Stimulated activated naive CD4-positive, alpha-beta T cell treated with Interleukin-2 at 50 U/mL for 16 hours (primary cell): Measurements from ENCODE around the gene NEK2.
"Not testable (repeated sequence)": the region's sequence is repeated elsewhere in the genome, so short reads cannot be mapped to it uniquely, and the experiment has no call there.

Experiments
- DNase-seq: peaks from one replicate; lab custom pipeline; 2025; lab: John Stamatoyannopoulos, UW

The NEK2 gene

DNA sequence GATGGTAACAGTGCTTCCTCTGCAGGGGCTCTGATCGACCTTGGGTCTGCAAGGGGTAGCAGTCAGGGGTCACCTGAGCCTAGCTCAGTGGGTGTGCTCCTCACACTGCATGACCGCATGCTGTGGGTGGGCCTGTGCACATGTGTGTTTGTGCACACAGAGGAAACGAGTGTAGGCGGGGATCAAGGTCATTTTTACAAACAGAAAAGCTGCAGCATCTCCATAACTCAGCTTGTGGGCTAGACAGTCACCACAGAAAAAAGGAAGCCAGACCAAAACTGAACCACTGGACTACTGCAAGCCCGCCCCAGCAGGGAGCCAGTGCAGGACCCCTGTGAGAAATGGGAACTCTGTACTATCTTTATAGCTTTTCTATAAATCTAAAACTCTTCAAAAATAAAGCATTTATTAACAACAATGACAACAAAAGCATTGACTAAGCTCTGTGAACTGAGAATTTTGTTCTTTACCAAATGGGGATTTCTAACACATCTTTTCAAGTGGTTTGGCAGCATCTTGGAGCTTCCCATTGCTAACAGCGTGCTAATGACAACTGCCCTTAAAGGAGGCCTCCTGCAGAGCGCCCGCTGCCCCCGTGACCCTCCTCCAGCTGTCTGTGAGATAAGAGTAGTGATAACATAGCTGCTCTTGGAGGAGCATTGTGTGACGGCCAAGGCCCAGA is 19.9 kb upstream of the NEK2 start:
- no peak for DNase-seq

- not testable (repeated sequence) for DNase-seq
These were observed 18.5 kb upstream of the NEK2 start for GRCh38 chr1:211693911-211694310.

- DNase-seq = no peak
These were observed 13.0 kb upstream of the NEK2 start for GRCh38 chr1:211688421-211688820.

- no peak for DNase-seq
These were observed 12.2 kb upstream of the NEK2 start for GRCh38 chr1:211687462-211688215.

DNA sequence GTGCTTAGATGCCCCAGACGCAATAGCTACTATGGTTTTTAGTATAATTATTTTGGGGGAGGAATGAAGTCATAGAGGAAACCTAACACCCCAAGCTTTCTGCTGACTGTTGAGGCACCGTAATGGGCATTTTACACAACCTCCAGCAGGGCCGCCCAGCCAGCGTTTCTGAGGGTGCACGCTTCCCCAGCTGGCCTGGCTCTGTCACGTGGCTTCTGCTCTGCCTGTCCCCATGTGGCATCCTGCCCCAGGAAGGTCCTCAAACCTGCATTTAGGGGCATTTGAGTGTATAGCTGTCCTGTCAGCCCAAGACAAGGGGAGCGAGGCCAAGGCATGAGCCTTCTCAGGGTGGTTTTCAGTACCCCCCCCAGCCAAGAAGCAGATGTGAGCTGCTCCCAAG is 10.4 kb upstream of the NEK2 start:
- no peak for DNase-seq

DNA sequence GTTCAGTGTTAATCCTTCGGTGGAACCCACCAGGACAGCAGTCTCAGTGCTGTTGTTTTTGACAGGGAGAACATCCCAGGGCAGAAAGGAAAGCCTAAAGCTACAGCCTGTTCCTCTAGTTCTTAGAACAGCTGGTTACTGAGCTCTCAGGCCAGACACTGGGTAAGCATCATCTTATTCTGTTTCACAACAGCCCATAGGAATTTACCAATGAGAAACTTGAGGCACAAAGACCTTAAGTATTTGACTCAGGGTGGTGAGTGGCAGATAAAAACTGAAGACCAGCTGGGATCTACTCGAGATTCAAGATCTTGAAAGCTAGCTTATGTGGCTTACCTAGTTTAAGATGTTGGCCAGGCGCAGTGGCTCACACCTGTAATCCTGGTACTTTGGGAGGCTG is 9.4 kb upstream of the NEK2 start:
- DNase-seq = no peak

- DNase-seq = no peak
These were observed 8.9 kb upstream of the NEK2 start for GRCh38 chr1:211684331-211684730.

DNA sequence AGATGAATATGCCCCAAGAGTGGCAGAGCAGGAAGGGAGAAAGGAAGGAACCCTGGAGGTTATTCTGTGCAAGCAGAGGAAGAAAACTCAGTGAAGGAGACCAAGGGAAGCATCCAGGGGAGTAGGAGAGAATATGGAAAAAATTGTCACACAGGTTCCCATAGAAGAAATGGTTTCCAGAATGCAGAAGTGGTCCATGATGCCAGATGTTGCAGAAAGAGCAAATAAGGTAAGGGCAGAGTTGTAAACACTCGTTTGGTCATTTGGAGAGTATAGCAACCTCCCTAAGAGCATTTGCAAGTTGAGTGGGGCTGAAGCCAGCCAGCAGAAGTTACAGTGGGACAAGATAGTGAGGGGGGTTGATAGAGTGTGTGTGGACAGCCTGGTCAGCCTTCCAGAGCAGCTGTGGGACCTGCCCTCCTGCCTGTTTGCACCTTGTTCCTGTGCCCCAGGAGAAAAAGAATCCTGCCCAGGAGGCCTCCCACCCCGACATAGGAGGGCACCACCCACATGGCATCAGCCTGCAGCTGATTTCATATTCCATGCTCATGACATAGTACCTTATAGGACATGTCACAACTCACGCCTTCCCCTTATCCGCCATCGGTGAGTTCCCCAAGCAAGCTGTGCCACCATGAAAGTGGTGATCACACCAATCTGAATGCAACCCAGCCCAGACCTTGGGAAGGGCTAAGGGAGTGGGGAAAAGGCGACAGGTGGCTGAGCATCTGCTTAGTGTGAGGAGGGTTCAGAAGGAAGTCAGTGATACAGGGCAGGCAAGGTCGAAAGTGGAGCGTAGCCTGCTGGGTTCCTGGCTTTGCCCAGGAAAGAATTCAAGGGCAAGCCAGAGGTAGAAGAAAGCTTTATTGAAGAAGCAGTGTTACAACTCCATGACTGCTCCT is 8.2 kb upstream of the NEK2 start:
- DNase-seq = no peak

GRCh38 chr1:211682186-211682585 is 6.8 kb upstream of the NEK2 start:
- not testable (repeated sequence) for DNase-seq

DNA sequence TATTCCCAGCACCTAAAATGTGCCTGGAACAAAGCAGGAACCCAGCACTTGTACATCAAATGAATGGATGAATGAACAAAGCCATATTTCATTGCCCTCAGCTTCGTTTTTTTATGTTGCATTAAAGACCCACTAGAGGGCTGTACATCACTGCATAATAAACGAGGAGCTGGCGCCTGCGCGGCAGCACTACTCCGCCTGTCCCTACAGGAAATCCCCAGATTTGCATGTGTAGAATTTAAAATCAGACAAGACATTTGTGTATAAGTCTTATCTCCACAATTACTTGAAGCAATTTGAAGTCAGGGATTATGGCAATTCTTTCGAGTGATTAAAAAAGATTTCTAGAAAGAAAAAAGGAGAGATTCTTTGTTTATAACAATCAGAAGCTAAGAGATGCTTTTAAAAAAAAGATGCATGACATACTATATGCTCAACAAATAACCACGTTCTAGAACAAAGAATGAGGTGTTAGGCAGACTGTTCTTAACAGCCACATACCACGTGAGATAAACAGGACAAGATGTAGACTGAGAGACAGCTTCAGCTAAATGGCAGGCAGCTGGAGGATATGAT is 5.4 kb upstream of the NEK2 start:
- DNase-seq = peak; percentile 72

- DNase-seq = no peak
These were observed 2.2 kb upstream of the NEK2 start for GRCh38 chr1:211677659-211678058.

GRCh38 chr1:211676761-211677160 is 1.3 kb upstream of the NEK2 start:
- DNase-seq = no peak

DNA sequence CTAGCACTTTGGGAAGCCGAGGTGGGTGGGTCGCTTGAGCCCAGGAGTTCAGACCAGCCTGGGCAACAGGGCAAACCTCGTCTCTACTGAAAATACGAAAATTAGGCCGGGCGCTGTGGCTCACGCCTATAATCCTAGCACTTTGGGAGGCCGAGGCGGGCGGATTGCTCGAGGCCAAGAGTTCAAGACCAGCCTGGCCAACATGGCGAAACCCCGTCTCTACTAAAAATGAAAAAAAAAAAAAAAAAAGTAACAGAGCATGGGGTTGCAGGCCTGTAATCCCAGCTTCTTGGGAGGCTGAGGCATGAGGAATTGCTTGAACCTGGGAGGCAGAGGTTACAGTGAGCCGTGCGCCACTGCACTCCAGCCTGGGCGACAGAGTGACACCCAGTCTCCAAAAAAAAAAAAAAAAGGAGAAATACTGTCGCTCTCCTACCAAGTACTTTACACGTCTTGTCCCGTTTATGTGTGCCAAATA is 724 bp upstream of the NEK2 start:
- no peak for DNase-seq

DNA sequence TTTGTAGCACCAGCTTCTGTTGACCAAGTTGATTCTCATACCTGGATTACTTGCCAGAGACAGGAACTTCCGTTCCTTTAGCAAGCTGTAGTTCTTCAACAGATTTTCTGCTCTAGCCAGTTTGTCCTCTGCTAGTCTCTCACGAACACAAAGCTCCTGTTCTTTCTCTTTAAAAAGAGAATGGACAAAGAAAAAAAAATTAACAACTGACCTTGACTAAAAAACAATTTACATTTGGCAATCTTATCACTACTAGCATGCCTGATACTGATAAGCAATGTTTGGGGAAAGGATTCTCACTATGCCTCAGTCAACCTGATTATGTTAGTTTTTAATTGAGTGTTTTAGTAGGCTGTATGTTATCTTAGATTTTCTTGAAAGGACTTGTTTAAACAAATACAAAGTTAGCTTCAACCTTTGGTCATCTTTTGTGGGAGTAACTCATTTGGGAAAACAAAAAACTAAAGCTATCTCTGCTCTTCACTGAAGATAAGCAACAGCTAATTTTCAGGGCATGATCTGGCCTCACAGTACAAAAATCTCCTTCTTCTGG is 8.3 kb downstream of the NEK2 start:
- DNase-seq = no peak

- no peak for DNase-seq
These were observed 14.7 kb downstream of the NEK2 start for GRCh38 chr1:211660718-211661222.

- DNase-seq = no peak
These were observed 18.7 kb downstream of the NEK2 start for GRCh38 chr1:211656728-211657127.

DNA sequence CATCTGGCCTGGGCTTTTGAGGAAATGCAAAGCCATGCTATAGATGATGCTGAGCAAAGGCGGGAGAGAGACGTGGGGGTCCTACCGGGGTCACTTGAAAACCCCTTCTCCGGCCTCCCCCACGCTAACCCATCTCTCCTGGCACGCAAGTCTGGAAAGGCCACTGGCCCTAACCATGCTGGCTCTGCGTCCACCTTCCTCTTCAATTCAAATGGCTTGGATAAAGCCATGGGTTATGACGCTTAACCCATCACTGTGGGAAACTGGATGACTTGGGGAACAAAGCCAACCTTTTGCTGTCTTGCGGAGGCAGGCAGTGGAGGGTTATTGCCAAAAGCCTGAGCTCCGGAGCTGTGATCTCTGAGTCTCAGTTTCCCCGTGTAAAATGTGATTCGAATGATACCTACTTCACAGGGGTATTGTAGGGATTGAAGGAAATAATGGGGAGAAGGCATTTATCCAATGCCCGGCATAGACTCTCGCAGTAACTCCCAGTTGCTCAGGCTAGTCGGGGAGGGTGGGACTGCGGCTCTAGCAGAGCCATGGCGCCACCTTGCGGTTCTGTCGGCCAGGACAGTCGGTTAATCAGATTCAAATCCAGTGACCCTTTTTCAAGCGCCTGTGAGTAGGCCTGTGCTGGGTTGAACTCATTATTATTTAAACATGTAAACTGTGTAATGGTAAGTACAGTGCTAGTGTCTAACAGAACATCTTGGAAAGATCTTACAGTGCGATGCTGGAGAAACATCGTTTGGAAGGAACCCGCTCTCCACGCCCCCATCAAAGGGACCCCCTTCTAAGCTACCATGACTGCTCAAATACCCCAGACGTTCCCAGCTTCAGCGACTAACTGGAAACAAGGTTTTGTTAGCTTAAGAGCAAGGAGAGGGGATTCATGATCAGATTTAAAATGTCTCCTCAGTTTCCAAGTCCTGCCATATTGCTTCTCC is 20.3 kb downstream of the NEK2 start:
- peak; percentile 73 for DNase-seq

GRCh38 chr1:211653959-211654496 is 21.4 kb downstream of the NEK2 start:
- DNase-seq = no peak

GRCh38 chr1:211653293-211653692 is 22.1 kb downstream of the NEK2 start:
- no peak for DNase-seq

GRCh38 chr1:211652371-211652770 is 23.1 kb downstream of the NEK2 start:
- no peak for DNase-seq
